ENCODE measurements around the gene CNTN1. TPM values are rescaled to one million over a fixed set of nuclear protein-coding genes. Genes with fewer than 3 reads are reported as not detected.

CNTN1 gene
- total and polyA plus RNA-seq, 2 donors (not counting 1 experiment from before 2014, with no cell fraction given): not detected

DNA sequence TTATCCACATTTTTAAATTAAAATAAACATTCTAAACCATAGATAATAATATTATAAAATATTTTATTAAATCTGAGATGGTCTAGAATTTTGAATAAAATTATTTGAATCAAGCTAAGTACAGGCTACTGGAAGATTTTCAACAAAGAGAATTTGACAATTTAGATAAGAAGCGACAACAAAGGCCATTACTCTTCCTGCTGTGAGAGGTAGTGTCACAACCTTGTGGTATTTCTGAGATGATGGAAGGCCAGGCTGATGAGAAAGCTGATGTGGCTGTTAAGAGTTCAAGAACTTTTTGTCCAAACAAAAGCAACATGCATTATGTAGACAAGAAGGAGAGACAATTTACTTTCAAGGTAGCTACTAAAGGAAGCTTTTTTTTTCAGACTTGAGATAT is 43.7 kb upstream of the CNTN1 start:
- Histone ChIP-seq H3K9me3 (ENCODE audit: control extremely low read depth in 1 of 3, control insufficient read depth in 2 of 3, insufficient read depth in 1 of 3, low read length in 2 of 3) (peaks cover 0 to 5% (median 0%) of the 10 kb centered on the region in 3 donors), H3K27ac (ENCODE audit: low read length in 2 of 2) (no peak overlapping the region), H3K4me3 (ENCODE audit: control extremely low read depth in 1 of 5, extremely low read depth in 1 of 5, insufficient read depth in 1 of 5, low read depth in 2 of 5, low read length in 4 of 5) (no peak overlapping the region), H3K4me2 (replicated peaks; ENCODE audit: low read depth, low read length, poor library complexity, severe bottlenecking) (no peak overlapping the region), H3K79me2 (ENCODE audit: control insufficient read depth, insufficient read depth, low read length) (no peaks in the 10 kb centered on the region), H3K4me1 (ENCODE audit: control insufficient read depth in 2 of 2, insufficient read depth in 2 of 2, low read length in 2 of 2) (no peaks in the 10 kb centered on the region), H3K9ac (ENCODE audit: low read length) (no peak overlapping the region), H3K36me3 (replicated peaks in 1 of 2; ENCODE audit: control extremely low read depth in 1 of 2, control insufficient read depth in 1 of 2, extremely low read depth in 1 of 2, insufficient read depth in 2 of 2, low read length in 1 of 2) (no peaks in the 10 kb centered on the region), H3K27me3 (replicated peaks in 1 of 4; ENCODE audit: control extremely low read depth in 1 of 4, control insufficient read depth in 3 of 4, insufficient read depth in 4 of 4, low read length in 3 of 4) (no peaks in the 10 kb centered on the region), H4K20me1 (ENCODE audit: control insufficient read depth, insufficient read depth, low read length, poor library complexity, severe bottlenecking) (no peaks in the 10 kb centered on the region), H2AFZ (ENCODE audit: insufficient read depth, low read depth, low read length, poor library complexity, severe bottlenecking) (no peak overlapping the region)
- POLR2A ChIA-PET: no interaction called here
- H3K9me3 Mint-ChIP-seq (ENCODE audit: insufficient read depth): no peaks in the 10 kb centered on the region
- H3K27ac Mint-ChIP-seq: no peak overlapping the region
- DNase-seq (no peak), ATAC-seq (ENCODE audit: low read depth) (no peak)
- WGBS (ENCODE audit: insufficient coverage): no CpG with 5 or more reads among the region's 1 CpG
- H3K27me3 Mint-ChIP-seq: peaks cover 3% of the 10 kb centered on the region
- H3K4me3 Mint-ChIP-seq: no peak overlapping the region
- TF ChIP-seq EZH2 (IDR thresholded peaks at IDR 0.05; ENCODE audit: borderline replicate concordance, insufficient read depth, low read depth, low read length, poor library complexity, severe bottlenecking) (no peak), CTCF (IDR thresholded peaks at IDR 0.05) (no peak)
- H3K4me1 Mint-ChIP-seq: no peaks in the 10 kb centered on the region
- intact Hi-C loops (cut with micrococcal nuclease): no loop called here
- CTCF ChIA-PET: no interaction called here

DNA sequence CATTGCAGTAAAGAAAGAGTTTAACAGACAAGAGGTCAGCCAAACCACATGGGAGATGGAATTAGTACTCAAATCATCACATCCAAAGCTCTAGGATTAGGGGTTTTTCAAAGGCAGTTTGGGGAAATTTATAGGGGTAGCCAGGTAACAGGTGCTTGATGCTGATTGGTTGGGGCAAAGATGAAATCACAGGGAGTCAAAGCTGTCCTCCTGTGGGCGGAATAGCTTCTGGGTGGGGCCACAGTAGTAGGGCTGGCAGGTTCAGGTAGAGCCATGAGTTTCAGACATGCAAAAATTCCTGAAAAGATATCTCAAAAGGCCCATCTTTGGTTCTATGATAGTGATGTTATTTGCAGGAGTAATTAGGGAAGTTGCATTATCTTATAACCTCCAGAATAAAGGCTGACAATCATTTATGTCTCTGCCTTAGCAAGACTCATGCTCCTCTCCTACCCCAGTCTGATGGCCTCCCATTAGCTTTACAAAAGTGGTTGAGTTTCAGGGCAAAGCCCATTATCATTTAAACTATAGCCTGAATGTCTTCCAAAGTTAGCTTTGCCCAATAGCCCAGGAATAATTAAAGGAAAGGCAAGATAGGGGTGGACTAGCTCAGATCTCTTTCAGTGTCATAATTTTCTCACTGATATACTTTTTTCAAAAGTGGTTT is 42.1 kb upstream of the CNTN1 start:
- H3K4me1 ChIP-seq (ENCODE audit: control insufficient read depth in 2 of 2, insufficient read depth in 2 of 2, low read length in 2 of 2): no peaks in the 10 kb centered on the region
- H3K27me3 ChIP-seq (replicated peaks in 1 of 4; ENCODE audit: control extremely low read depth in 1 of 4, control insufficient read depth in 3 of 4, insufficient read depth in 4 of 4, low read length in 3 of 4): no peaks in the 10 kb centered on the region
- Mint-ChIP-seq H3K4me3 (no peak overlapping the region), H3K27me3 (peaks cover 3% of the 10 kb centered on the region), H3K4me1 (no peaks in the 10 kb centered on the region), H3K27ac (no peak overlapping the region), H3K9me3 (ENCODE audit: insufficient read depth) (no peaks in the 10 kb centered on the region)
- H3K9ac ChIP-seq (ENCODE audit: low read length): no peak overlapping the region
- no peaks in the 10 kb centered on the region for H3K36me3 ChIP-seq (replicated peaks in 1 of 2; ENCODE audit: control extremely low read depth in 1 of 2, control insufficient read depth in 1 of 2, extremely low read depth in 1 of 2, insufficient read depth in 2 of 2, low read length in 1 of 2)
- H3K9me3 ChIP-seq (ENCODE audit: control extremely low read depth in 1 of 3, control insufficient read depth in 2 of 3, insufficient read depth in 1 of 3, low read length in 2 of 3): peaks cover 0 to 5% (median 0%) of the 10 kb centered on the region in 3 donors
- H2AFZ ChIP-seq (ENCODE audit: insufficient read depth, low read depth, low read length, poor library complexity, severe bottlenecking): no peak overlapping the region
- no peak overlapping the region for H3K4me3 ChIP-seq (ENCODE audit: control extremely low read depth in 1 of 5, extremely low read depth in 1 of 5, insufficient read depth in 1 of 5, low read depth in 2 of 5, low read length in 4 of 5)
- no peaks in the 10 kb centered on the region for H4K20me1 ChIP-seq (ENCODE audit: control insufficient read depth, insufficient read depth, low read length, poor library complexity, severe bottlenecking)
- ChIA-PET POLR2A (no interaction called here), CTCF (no interaction called here)
- ATAC-seq (ENCODE audit: low read depth) (no peak), DNase-seq (no peak)
- no peak overlapping the region for H3K4me2 ChIP-seq (replicated peaks; ENCODE audit: low read depth, low read length, poor library complexity, severe bottlenecking)
- H3K27ac ChIP-seq (ENCODE audit: low read length in 2 of 2): no peak overlapping the region
- TF ChIP-seq EZH2 (IDR thresholded peaks at IDR 0.05; ENCODE audit: borderline replicate concordance, insufficient read depth, low read depth, low read length, poor library complexity, severe bottlenecking) (no peak), CTCF (IDR thresholded peaks at IDR 0.05) (no peak)
- intact Hi-C loops (cut with micrococcal nuclease): no loop called here
- WGBS (ENCODE audit: insufficient coverage): 75% methylated on average over 1 of the region's 1 CpG
- H3K79me2 ChIP-seq (ENCODE audit: control insufficient read depth, insufficient read depth, low read length): no peaks in the 10 kb centered on the region
